Measurements from ENCODE around the gene SLC1A5.
"Not testable (repeated sequence)": the region's sequence is repeated elsewhere in the genome, so short reads cannot be mapped to it uniquely, and the experiment has no call there.

The SLC1A5 gene

DNA sequence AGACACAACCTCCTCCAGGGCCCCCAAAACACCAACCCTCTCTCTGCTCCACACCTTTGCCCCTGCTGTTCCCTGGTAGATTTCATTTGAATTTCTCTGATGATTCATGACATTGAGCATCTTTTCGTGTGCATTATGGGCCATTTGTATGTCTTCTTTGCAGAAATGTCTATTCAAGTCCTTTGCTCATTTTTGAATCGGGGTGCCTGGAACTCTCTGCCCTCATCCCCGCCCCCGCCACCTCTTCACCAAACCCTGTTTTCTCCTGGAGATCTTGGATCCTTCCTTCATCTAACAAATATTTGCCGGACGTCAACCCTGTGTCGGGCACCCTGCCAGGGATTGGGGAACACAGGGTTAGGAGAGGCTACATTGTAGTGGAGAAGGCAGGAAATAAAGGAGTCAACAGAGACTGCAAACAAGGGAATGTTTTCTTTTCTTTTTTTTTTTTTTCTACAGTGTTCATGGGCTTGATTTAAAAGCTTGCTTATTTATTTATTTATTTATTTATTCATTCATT, 25.5 kb upstream of the SLC1A5 start:
- no peaks in the 10 kb centered on the region for H3K36me3 ChIP-seq (ENCODE audit: insufficient read depth, low read length)
- peaks cover 6% of the 10 kb centered on the region; the same call in 1 of the 2 replicates for H3K4me1 ChIP-seq (ENCODE audit: insufficient read depth, low read length)
- no peaks in the 10 kb centered on the region for H3K9me3 ChIP-seq (ENCODE audit: control insufficient read depth, insufficient read depth, low read length)
- H3K9ac ChIP-seq (ENCODE audit: low read depth, low read length): no peak overlapping the region

DNA sequence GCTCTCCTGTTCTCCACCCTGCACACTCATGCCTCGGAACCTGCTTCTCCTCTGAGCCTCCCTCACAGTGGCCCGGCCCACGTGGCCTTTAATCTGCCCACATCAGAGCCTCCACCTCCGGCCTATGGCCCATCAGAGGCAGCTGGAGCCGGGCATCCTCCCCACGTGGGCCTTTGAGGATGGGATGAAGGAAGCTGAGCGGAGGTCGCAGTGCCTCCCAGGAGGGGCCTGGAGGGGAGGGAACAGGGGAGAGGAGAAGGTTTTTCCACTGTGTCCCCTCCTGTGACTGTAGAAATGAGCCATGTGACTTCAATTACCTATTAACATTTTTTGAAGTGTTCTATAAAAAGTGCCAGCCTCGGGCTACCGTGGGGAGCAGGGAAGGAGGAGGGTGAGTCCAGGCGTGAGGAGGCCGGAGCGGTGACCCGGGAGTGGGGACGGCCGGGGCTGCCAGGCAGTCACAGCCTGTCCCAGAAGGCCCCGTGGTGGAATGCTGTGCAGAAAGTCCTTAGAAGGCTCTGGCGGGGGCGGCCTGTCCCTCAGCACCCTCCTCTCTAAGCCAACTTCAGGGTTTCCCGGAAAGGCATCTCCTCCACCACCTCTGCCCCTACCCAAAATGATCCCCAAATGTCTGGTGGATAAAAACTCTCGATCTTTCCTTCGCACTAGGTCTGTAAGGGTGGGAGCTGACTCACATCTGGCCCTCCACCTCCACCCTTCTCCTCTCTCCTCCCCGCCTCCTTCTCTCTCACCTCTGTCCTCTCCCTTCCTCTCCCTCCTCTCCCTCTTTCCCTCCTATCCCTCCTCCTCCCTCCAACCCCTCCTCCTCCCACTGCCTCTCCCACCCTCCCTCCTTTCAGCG, 24.8 kb upstream of the SLC1A5 start:
- no peak overlapping the region for H3K9ac ChIP-seq (ENCODE audit: low read depth, low read length)
- peaks cover 6% of the 10 kb centered on the region; the same call in 1 of the 2 replicates for H3K4me1 ChIP-seq (ENCODE audit: insufficient read depth, low read length)

GRCh38 chr19:46809534-46810272, 21.3 kb upstream of the SLC1A5 start:
- H3K9ac ChIP-seq (ENCODE audit: low read depth, low read length): no peak overlapping the region
- H3K9me3 ChIP-seq (ENCODE audit: control insufficient read depth, insufficient read depth, low read length): no peaks in the 10 kb centered on the region
- peaks cover 6% of the 10 kb centered on the region; the same call in 1 of the 2 replicates for H3K4me1 ChIP-seq (ENCODE audit: insufficient read depth, low read length)
- H3K36me3 ChIP-seq (ENCODE audit: insufficient read depth, low read length): no peaks in the 10 kb centered on the region

More for the DNA sequence above, 24.8 kb upstream of the SLC1A5 start:
- no peaks in the 10 kb centered on the region for H3K9me3 ChIP-seq (ENCODE audit: control insufficient read depth, insufficient read depth, low read length)
- H3K36me3 ChIP-seq (ENCODE audit: insufficient read depth, low read length): no peaks in the 10 kb centered on the region

DNA sequence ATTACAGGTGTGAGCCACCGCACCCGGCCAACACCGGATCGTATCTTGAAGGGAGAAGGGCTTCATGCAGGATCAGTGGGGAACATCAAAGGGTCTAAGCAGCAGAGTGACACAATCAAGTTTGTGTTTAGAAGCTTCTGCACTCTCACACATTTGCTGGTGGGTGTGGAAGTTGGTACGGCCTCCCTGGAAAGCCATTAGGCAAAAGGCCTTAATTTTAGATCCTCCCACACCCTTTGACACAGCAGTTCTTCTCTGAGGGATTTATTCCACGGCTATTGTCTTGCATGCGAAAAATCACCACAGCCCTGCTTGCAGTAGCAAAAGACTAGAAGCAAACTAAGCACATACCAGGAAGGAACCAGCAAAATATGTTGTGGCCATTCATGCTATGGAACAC, 18.3 kb upstream of the SLC1A5 start:
- no peaks in the 10 kb centered on the region for H3K36me3 ChIP-seq (ENCODE audit: insufficient read depth, low read length)

GRCh38 chr19:46804432-46804831, 16.0 kb upstream of the SLC1A5 start:
- H3K4me1 ChIP-seq (ENCODE audit: insufficient read depth, low read length); H3K9me3 ChIP-seq (ENCODE audit: control insufficient read depth, insufficient read depth, low read length); H3K36me3 ChIP-seq (ENCODE audit: insufficient read depth, low read length); H3K9ac ChIP-seq (ENCODE audit: low read depth, low read length): not testable (repeated sequence)

More for the DNA sequence above, 18.3 kb upstream of the SLC1A5 start:
- no peaks in the 10 kb centered on the region for H3K4me1 ChIP-seq (ENCODE audit: insufficient read depth, low read length)
- no peak overlapping the region for H3K9ac ChIP-seq (ENCODE audit: low read depth, low read length)
- no peaks in the 10 kb centered on the region for H3K9me3 ChIP-seq (ENCODE audit: control insufficient read depth, insufficient read depth, low read length)

- Histone ChIP-seq H3K4me1 (ENCODE audit: insufficient read depth, low read length) (no peaks in the 10 kb centered on the region), H3K9ac (ENCODE audit: low read depth, low read length) (no peak overlapping the region), H3K9me3 (ENCODE audit: control insufficient read depth, insufficient read depth, low read length) (no peaks in the 10 kb centered on the region), H3K36me3 (ENCODE audit: insufficient read depth, low read length) (no peaks in the 10 kb centered on the region)
Observed at GRCh38 chr19:46803555-46803954, 15.2 kb upstream of the SLC1A5 start.

DNA sequence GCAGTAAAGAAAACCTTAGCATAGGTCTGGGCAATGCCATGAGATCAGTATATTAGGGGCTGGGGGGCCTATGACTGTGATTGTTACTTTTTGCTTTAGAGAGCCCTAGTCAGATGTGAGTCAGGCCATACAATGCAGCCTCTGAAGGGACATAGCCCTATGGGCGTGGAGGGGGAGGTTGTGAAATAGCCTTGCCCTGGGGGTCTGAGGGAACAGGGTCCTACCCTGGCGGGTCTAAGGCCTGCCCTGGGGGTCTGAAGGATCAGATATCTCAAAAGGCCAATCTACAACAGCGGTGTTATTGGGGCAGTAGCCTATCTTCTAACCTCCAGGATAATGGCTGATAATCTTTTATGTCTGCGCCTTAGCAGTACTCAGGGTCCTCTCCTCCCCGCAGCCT, 13.8 kb upstream of the SLC1A5 start:
- no peaks in the 10 kb centered on the region for H3K9me3 ChIP-seq (ENCODE audit: control insufficient read depth, insufficient read depth, low read length)
- H3K9ac ChIP-seq (ENCODE audit: low read depth, low read length): no peak overlapping the region
- H3K36me3 ChIP-seq (ENCODE audit: insufficient read depth, low read length): no peaks in the 10 kb centered on the region
- no peaks in the 10 kb centered on the region for H3K4me1 ChIP-seq (ENCODE audit: insufficient read depth, low read length)

GRCh38 chr19:46798713-46799112, 10.3 kb upstream of the SLC1A5 start:
- Histone ChIP-seq H3K36me3 (ENCODE audit: insufficient read depth, low read length) (no peaks in the 10 kb centered on the region), H3K9ac (ENCODE audit: low read depth, low read length) (no peak overlapping the region), H3K4me1 (ENCODE audit: insufficient read depth, low read length) (no peaks in the 10 kb centered on the region; the same call in 1 of the 2 replicates), H3K9me3 (ENCODE audit: control insufficient read depth, insufficient read depth, low read length) (no peaks in the 10 kb centered on the region)

- H3K4me1 ChIP-seq (ENCODE audit: insufficient read depth, low read length): no peaks in the 10 kb centered on the region; the same call in 1 of the 2 replicates
- H3K36me3 ChIP-seq (ENCODE audit: insufficient read depth, low read length): no peaks in the 10 kb centered on the region
- no peak overlapping the region for H3K9ac ChIP-seq (ENCODE audit: low read depth, low read length)
- no peaks in the 10 kb centered on the region for H3K9me3 ChIP-seq (ENCODE audit: control insufficient read depth, insufficient read depth, low read length)
Observed at GRCh38 chr19:46797881-46798280, 9.5 kb upstream of the SLC1A5 start.

DNA sequence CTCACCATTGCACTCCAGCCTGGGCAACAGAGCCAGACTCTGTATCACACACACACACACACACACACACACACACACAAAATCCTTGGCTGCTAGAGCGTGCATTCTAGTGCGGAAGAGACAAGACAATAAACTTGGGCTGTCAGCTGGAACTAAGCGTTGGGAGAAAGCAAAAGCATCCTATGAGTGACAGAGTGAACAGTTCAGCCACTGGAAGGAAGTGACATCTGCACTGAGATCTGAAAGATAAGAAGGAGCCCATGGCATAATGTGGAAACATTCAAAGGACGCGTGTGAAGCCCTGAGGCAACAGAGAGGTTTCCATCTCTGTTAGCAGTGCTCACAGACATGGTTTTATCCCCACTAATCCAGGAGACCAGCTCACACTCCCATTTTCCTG, 3.5 kb upstream of the SLC1A5 start:
- Histone ChIP-seq H3K9me3 (ENCODE audit: control insufficient read depth, insufficient read depth, low read length) (no peaks in the 10 kb centered on the region), H3K36me3 (ENCODE audit: insufficient read depth, low read length) (no peaks in the 10 kb centered on the region), H3K4me1 (ENCODE audit: insufficient read depth, low read length) (peaks cover 6% of the 10 kb centered on the region; the same call in 1 of the 2 replicates), H3K9ac (ENCODE audit: low read depth, low read length) (no peak overlapping the region)

DNA sequence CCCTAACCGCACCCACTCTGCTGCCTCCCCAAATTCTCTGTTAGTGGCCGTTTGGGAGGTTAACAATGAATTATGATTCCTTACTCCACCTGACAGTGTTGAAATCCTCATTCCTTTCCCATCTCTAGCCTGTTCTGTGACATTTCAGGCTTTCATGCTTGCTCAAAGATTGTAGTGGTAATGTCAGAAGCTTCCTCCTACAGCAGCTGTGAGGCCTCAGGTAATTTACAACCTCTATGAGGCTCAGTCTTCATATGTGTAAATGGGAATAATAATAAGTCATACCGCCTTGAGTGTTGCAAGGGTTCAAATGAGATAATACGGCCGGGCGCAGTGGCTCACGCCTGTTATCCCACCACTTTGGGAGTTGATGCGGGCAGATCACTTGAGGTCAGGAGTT, 977 bp upstream of the SLC1A5 start:
- no peak overlapping the region for H3K9ac ChIP-seq (ENCODE audit: low read depth, low read length)
- H3K36me3 ChIP-seq (ENCODE audit: insufficient read depth, low read length): no peaks in the 10 kb centered on the region
- no peaks in the 10 kb centered on the region for H3K9me3 ChIP-seq (ENCODE audit: control insufficient read depth, insufficient read depth, low read length)
- peaks cover 6% of the 10 kb centered on the region; the same call in 1 of the 2 replicates for H3K4me1 ChIP-seq (ENCODE audit: insufficient read depth, low read length)

DNA sequence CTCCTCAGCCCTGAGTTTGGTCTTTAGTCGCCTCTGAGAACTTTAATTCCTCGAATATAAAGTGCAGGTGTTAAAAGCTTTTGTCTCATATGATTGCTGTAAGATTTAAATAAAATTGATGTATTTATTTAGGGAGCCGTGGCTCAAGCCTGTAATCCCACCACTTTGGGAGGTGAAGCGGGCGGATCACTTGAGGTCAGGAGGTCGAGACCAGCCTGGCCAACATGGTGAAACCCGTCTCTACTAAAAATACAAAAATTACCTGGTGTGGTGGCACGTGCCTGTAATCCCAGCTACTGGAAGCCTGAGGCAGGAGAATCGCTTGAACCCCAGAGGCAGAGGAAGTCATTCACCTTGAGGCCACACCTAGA, 559 bp upstream of the SLC1A5 start:
- Histone ChIP-seq H3K4me1 (ENCODE audit: insufficient read depth, low read length) (peaks cover 8% of the 10 kb centered on the region), H3K9ac (ENCODE audit: low read depth, low read length) (no peak overlapping the region), H3K9me3 (ENCODE audit: control insufficient read depth, insufficient read depth, low read length) (no peaks in the 10 kb centered on the region), H3K36me3 (ENCODE audit: insufficient read depth, low read length) (peaks cover under 1% of the 10 kb centered on the region; the same call in 1 of the 2 replicates)

DNA sequence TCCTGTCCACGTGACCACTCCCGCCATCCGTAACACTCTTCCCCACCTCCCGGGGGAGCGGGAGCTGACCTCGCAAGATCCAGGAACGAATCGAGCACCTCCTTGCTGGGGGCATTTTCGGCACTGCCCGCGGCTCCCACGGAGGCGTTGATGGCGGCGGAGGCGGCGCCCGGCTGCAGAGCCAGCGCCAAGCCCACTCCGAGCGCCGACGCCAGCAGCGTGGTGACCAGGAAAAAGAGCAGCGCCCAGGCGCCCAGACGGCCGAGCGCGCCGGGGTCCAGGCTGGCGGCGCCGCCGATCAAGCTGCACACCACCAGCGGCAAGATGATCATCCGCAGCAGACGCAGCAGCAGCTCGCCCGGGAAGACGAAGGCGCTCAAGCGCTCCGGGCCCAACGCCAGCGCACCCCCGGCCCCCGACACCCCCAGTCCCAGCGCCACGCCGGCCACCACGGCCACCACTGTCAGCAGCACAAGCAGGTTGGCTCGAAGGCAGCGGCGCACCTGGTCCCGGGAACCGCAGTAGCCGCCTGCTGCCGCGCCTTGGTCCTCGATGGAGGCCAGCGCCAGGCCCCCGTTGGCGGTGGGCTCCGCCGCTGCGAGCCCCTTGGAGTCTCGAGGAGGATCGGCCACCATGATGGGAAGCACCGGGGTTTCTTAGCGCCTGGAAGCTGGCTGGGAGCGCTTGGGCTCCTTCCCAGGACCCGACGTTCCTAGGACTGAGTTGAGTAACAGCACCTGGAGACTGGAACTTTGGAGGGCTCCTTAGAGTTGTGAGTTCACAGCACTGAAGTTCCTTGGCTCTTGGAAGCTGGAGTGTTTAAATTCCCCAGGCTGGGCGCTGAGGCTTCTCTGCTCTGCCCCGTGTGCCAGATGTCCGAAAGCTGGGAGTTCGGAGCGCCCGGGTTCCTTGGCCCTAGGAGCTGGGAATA, 798 bp downstream of the SLC1A5 start:
- Histone ChIP-seq H3K36me3 (ENCODE audit: insufficient read depth, low read length) (peaks cover 9% of the 10 kb centered on the region), H3K4me1 (ENCODE audit: insufficient read depth, low read length) (peaks cover 15% of the 10 kb centered on the region), H3K9me3 (ENCODE audit: control insufficient read depth, insufficient read depth, low read length) (no peaks in the 10 kb centered on the region), H3K9ac (ENCODE audit: low read depth, low read length) (peak overlapping the region; percentile 84)

DNA sequence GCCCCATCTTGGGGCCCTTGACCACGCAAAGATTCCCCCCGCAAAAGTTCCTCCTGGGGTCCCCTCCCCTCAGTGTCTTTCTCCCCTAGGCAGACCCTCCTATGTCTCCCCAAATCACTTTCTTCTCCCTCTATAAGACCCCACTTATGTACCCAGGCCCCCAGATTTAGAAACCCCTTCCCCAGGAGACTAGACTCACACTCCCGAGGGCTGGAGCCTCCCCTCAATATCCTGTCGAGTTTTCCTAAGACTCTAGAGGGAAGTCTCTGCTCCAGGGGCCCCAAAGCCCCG, 1.4 kb downstream of the SLC1A5 start:
- Histone ChIP-seq H3K4me1 (ENCODE audit: insufficient read depth, low read length) (peaks cover 16% of the 10 kb centered on the region), H3K9ac (ENCODE audit: low read depth, low read length) (peak overlapping the region; percentile 84), H3K36me3 (ENCODE audit: insufficient read depth, low read length) (peaks cover 12% of the 10 kb centered on the region), H3K9me3 (ENCODE audit: control insufficient read depth, insufficient read depth, low read length) (no peaks in the 10 kb centered on the region)
